Measurements from ENCODE around the gene CCDC187.

Gene CCDC187

GRCh38 chr9:136277746-136278145 is 26.1 kb downstream of the CCDC187 start:
- H3K4me3 ChIP-seq (ENCODE audit: low read depth, low read length) = no peak overlapping the region

GRCh38 chr9:136276716-136277115 is 27.2 kb downstream of the CCDC187 start:
- H3K4me3 ChIP-seq (ENCODE audit: low read depth, low read length) = no peak overlapping the region
- no peak for TF ChIP-seq CTCF (IDR thresholded peaks at IDR 0.05; ENCODE audit: low read depth, low read length, missing control alignments)
- no peak for DNase-seq (ENCODE audit: low read depth)

More at GRCh38 chr9:136277746-136278145, 26.1 kb downstream of the CCDC187 start:
- TF ChIP-seq CTCF (IDR thresholded peaks at IDR 0.05; ENCODE audit: low read depth, low read length, missing control alignments) = no peak
- no peak for DNase-seq (ENCODE audit: low read depth)

- no peak overlapping the region for H3K4me3 ChIP-seq (ENCODE audit: low read depth, low read length)
- no peak for TF ChIP-seq CTCF (IDR thresholded peaks at IDR 0.05; ENCODE audit: low read depth, low read length, missing control alignments)
- DNase-seq (ENCODE audit: low read depth) = no peak
These were observed 28.1 kb downstream of the CCDC187 start for GRCh38 chr9:136275655-136276429.

- no peak for DNase-seq (ENCODE audit: low read depth)
- TF ChIP-seq CTCF (IDR thresholded peaks at IDR 0.05; ENCODE audit: low read depth, low read length, missing control alignments) = no peak
- H3K4me3 ChIP-seq (ENCODE audit: low read depth, low read length) = no peak overlapping the region
These were observed 28.9 kb downstream of the CCDC187 start for GRCh38 chr9:136274786-136275654.

GRCh38 chr9:136273921-136274785 is 29.7 kb downstream of the CCDC187 start:
- no peak for DNase-seq (ENCODE audit: low read depth)
- H3K4me3 ChIP-seq (ENCODE audit: low read depth, low read length) = no peak overlapping the region
- TF ChIP-seq CTCF (IDR thresholded peaks at IDR 0.05; ENCODE audit: low read depth, low read length, missing control alignments) = no peak

GRCh38 chr9:136273244-136273865 is 30.5 kb downstream of the CCDC187 start:
- no peak overlapping the region for H3K4me3 ChIP-seq (ENCODE audit: low read depth, low read length)
- no peak for DNase-seq (ENCODE audit: low read depth)
- no peak for TF ChIP-seq CTCF (IDR thresholded peaks at IDR 0.05; ENCODE audit: low read depth, low read length, missing control alignments)

All from GM12864 (cell line).